Stimulated activated CD8-positive, alpha-beta memory T cell treated with anti-CD3 and anti-CD28 coated beads, Interleukin-4, amount 100 ng/mL, for 48 hours (primary cell): Measurements from ENCODE around the gene BCAM.
"Not testable (repeated sequence)": the region's sequence is repeated elsewhere in the genome, so short reads cannot be mapped to it uniquely, and the experiment has no call there.

Source experiments
- DNase-seq: peaks from one replicate; pipeline ENCODE4 v3.0.0-alpha.2; 2020

Gene BCAM, protein sequence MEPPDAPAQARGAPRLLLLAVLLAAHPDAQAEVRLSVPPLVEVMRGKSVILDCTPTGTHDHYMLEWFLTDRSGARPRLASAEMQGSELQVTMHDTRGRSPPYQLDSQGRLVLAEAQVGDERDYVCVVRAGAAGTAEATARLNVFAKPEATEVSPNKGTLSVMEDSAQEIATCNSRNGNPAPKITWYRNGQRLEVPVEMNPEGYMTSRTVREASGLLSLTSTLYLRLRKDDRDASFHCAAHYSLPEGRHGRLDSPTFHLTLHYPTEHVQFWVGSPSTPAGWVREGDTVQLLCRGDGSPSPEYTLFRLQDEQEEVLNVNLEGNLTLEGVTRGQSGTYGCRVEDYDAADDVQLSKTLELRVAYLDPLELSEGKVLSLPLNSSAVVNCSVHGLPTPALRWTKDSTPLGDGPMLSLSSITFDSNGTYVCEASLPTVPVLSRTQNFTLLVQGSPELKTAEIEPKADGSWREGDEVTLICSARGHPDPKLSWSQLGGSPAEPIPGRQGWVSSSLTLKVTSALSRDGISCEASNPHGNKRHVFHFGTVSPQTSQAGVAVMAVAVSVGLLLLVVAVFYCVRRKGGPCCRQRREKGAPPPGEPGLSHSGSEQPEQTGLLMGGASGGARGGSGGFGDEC

DNA sequence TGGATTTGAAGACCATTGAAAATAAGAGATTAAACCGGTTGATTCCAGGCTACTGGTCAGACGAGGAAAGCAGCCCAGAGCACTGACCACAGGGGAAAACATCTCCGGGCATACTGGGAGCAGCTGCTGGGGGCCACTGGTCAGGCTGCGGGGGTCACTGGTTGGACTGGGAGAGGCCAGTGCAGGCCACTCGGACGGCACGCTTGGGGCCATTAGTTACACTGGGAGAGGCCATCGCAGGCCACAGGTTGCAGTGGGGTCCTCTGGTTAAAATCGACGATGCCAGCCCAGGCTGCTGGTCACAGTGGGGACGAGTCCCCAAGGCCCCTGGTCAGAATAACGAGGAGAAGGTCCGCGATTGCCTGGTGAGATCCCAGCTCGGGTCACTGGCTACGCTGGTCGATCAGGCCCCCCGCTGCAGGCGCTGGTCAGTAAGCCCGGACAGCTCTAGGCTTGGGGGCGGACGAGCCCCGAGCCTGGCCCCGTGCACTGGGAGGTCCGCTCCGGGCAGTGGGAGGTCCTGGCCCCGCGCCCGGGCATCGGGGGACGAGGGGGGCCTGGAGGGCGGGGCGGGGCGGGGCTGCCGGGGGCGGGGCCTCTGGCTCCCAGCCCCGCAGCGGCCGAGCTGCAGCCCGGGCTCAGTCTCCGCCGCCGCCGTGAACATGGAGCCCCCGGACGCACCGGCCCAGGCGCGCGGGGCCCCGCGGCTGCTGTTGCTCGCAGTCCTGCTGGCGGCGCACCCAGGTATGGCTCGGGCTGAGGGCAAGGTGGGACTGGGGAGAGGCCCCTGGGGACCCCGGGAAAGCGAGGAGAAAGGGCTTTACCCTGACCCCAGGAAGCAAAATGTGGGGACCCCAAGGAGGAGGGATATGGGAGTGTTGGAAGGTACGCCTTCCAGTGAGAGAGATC, at the start of gene BCAM:
Gene BCAM, plus strand, starts transcription at position 641 of the 909 bp plus-strand sequence. Its CDS starts 22 bp downstream, at position 663.
- no peak for DNase-seq

DNA sequence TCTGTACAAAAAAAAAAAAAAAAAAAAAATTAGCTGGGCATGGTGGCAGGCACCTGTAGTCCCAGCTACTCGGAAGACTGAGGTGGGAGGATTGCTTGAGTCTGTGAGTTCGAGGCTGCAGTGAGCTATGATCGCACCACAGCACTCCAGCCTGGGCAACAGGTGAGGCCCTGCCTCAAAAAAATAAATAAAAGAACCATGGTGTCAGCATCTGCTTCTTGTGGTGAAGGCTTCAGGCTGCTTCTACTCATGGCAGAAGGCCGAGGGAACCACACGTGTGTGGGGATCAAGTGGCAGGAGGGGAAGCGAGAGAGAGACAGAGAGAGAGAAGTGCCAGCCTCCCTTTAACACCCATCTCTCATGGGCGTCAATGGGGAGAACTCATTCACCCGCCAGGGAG, 46.9 kb upstream of the BCAM start:
- no peak for DNase-seq

DNA sequence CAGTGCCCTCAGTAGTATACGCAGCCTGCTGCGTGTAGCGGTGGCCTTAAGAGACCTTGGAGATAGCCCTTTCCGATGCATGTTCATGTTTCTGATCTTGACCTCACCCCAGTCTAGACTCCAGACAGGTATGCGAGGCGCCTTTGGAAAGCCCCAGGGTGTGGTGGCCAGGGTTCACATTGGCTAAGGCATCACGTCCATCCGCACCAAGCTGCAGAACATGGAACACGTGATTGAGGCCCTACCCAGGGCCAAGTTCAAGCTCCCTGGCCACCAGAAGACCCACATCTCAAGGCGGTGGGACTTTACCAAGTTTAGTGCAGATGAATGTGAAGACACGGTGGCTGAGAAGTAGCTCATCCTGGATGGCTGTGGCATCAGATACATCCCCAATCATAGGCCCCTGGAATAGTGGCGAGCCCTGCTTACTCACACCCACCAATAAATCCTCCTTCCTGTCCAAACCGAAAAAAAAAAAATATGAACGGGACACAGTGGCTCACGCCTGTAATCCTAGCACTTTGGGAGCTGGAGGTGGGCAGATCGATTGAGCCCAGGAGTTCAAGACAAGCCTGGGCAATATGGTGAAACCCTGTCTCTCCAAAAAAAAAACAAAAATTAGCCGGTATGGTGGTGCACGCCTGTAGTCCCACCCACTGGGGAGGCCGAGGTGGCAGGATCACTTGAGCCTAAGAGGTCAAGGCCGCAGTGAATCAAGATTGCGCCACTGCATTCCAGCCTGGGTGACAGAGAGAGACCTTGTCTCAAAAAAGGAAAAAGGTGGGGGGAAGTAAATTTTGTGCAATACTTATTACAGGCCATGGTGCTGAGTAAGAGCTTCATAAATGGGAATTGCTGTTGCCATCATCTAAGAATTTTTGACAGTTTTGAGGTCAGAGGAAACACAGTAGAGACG, 43.6 kb upstream of the BCAM start:
- DNase-seq = no peak

DNA sequence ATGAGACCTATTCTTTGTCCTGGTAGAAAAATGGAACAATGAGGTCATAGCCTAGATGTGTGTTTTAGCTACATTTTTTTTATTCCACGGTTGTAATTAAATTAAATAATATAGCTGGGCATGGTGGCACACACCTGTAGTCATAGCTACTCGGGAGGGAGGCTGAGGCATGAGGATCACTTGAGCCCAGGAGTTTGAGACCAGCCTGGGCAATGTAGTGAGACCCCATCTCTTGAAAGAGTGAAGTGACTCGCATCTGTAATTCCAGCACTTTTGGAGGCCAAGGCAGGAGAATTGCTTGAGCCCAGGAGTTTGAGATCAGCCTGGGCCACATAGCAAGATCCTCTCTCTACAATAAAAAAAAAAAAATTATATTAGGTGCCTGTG, 43.0 kb upstream of the BCAM start:
- DNase-seq = no peak

DNA sequence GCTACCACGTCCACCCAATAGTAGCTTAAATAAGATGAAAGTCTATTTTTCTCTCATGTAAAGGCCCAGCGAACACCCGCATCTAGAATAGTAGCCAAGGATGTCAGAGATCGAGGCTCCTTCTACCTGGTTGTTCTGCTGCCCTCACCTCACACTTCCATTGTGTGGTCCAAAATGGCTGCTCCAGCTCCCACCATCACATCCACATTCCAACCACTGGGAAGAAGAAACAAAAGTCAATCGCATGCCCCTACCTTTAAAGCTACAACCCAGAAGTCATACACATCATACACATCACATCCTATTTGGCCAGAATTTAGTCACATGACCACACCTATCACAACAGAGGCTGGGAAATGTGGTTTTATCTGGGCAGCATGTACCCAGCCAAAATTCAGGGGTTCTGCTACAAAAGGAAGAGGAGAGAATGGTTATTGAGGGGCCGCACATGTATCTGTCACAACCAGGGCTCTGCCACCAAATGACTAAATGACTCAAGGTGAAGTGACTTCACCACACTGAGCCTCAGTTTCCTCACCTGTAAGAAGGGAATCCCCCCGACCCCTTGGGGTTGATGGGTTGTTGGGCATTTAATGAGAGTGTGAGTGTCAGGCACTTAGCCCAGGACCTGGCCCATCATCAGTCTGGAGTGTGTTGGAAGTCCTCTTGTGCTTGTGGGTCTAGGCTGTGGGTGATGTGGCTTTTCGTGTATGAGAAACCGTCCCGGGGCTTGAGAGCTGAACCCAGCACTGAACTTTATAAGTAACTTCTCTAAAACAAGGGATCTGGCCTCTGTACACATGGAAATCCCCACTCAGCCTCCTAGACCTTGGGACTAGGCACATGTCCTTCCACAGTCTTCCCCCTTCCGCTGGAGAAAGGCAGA, 41.4 kb upstream of the BCAM start:
- DNase-seq = peak; percentile 50

DNA sequence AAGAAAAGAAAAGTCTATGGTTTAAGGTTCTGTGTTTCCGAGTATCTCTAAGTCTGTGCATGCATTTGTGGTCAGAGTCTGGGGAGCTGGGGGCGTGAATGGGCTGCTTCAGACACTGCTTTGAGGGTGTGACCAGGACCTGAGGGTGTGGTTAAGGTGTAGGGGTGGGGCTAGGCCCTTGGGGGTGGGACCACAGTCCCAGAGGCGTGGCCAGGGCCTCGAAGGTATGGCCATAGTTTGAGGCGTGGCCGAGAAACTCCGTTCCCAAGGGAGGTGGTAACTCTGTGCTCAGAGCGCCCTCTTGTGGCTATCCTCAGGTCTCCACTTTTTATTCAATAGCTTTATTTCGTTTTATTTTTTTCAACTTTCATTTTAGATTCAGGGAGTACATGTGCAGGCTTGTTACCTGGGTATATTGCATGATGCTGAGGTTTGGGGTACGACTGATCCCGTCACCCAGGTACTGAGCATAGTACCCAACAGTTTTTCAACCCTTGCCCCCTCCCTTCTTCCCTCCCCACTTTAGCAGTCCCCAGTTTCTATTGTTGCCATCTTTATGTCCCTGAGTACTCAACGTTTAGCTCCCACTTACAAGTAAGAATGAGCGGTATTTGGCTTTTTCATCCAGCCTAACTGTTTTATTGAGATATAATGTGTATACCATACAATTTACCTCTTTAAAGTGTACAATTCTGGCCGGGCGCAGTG, 38.2 kb upstream of the BCAM start:
- DNase-seq = peak; percentile 99

DNA sequence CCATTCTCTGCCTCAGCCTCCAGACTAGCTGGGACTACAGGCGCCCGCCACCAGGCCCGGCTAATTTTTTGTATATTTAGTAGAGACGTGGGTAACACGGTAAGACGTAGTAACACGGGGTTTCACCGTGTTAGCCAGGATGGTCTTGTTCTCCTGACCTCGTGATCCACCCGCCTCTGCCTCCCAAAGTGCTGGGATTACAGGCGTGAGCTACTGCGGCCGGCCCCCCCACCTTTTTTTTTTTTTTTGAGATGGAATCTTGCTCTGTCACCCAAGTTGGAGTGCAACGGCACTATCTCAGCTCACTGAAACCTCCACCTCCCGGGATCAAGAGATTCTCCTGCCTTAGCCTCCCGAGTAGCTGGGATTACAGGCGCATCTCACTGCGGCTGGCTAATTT, 36.8 kb upstream of the BCAM start:
- DNase-seq = not testable (repeated sequence)

DNA sequence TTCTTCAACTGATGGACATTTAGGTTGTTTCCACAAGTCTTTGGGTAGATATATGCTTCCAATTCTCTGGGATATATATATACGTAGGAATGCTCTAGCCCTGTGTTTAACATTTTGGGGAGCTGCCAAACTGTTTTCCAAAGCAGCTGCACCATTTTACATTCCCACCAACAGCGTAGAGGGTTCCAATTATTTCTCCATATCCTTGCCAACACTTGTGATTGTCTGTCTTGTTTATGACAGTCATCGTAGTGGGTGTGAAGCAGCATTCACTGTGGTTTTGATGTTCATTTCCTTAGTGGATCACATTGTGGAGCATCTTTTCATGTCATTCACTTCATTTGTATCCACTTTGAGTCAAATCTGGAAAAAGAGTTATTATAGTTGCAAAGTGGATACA, 35.9 kb upstream of the BCAM start:
- DNase-seq = no peak

- DNase-seq = no peak
These were observed 33.1 kb upstream of the BCAM start for GRCh38 chr19:44775676-44776240.

GRCh38 chr19:44776402-44777096, 32.4 kb upstream of the BCAM start:
- DNase-seq = no peak

DNA sequence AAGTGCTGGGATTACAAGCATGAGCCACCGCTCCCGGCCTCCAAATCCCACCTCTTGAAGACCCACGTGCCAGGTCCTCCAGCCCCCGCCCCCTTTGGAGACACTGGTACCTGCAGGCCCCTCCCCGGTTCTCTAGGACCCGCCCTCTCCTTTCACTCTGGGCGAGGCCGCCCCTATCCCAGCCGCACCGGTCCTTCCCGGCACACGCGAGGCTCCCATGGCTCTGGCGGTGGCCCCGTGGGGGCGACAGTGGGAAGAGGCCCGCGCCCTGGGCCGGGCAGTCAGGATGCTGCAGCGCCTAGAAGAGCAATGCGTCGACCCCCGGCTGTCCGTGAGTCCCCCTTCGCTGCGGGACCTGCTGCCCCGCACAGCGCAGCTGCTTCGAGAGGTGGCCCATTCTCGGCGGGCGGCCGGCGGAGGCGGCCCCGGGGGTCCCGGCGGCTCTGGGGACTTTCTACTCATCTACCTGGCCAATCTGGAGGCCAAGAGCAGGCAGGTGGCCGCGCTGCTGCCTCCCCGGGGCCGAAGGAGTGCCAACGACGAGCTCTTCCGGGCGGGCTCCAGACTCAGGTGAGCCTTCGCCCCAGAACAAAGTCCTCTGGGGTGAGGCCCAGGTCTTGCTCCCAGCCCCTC, 31.1 kb upstream of the BCAM start, which contains the start of gene CBLC:
Gene CBLC, plus strand, starts transcription at position 176 of the 633 bp plus-strand sequence. Its CDS starts 42 bp downstream, at position 218.
- no peak for DNase-seq

- no peak for DNase-seq
These were observed 29.8 kb upstream of the BCAM start for GRCh38 chr19:44779150-44779549.

- DNase-seq = not testable (repeated sequence)
These were observed 27.2 kb upstream of the BCAM start for GRCh38 chr19:44781694-44782093.

DNA sequence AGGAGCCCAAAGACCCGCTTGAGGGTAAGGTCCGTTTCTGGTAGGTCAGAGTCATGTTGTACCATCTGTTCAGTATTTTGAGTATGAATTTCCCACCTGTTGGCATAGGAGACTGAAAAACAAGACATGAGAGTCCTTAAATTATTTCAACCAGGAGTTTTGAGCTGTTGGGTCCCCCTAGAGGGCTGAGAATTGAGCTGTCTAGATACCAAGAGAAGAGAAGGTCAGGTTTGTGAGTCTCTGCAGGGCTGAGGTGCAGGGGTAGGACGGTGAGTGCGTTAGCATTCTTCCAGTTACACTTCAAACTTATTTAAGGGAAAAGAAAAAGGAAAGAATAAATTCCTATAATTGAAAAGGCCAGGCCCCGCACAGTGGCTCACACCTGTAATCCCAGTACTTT, 26.2 kb upstream of the BCAM start:
- no peak for DNase-seq

DNA sequence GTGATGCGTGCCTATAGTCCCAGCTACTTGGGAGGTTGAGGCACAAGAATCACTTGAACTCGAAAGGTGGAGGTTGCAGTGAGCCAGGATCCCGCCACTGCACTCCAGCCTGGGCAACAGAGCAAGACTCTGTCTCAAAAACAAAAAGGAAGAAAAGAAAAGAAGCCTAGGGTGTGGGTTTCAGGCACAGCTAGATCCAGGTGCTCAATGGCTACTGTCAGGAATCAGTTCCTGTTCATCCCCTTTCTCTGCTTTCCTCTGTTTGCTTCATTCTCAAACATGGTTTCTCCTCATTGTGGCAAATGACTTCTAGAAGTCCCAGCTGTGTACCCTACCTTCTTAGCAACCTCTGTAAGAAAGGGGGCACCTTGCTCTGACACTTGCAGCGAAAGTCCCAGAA, 25.4 kb upstream of the BCAM start:
- no peak for DNase-seq

DNA sequence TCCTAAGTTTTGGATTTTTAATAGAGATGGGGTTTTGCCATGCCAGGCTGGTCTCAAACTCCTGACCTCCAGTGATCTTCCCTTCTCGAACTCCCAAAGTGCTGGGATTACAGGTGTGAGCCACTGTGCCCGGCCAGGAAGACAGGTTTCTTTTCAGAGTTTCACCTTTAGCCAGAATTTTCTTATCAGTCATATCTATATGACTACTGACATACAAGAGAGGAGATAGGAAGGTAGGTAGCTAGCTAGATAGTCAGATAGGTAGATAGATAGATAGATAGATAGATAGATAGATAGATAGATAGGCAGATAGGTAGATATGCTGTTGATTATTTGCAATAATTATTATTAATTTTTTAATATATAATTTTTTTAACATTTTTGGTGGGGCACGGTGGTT, 23.6 kb upstream of the BCAM start:
- DNase-seq = no peak

GRCh38 chr19:44785993-44786392, 22.9 kb upstream of the BCAM start:
- no peak for DNase-seq

GRCh38 chr19:44788971-44789370, 19.9 kb upstream of the BCAM start:
- DNase-seq = no peak

DNA sequence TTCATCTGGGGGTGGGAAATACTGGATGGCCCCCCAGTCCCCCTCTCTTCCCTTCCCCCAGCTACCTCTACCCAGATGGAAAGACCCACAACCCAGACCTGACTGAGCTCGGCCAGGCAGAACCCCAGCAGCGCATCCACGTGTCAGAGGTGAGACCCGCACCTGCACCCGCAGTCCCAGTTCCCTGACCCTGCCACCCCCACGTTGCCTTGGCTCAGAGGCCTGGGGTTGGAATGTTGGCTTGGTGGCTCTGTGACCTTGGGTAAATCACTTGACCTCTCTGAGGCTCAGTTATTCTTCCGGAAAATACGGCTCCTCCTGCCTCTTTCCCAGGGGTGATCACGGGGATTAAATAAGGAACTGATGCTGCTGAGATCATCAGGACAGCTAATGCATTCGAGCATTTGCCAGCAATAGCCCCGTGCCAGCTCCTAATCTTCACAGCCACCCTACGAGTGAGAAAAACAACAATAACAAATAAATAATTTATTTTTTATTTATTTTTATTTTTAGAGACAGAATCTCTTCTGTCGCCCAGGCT, 18.9 kb upstream of the BCAM start:
- no peak for DNase-seq
